Measurements from ENCODE around the gene HDAC10.

The HDAC10 gene

GRCh38 chr22:50258361-50259292 lies 7.6 kb upstream of the HDAC10 start:
- DNase-seq (ENCODE audit: extremely low spot score, insufficient read length, low read depth) (no peak), FAIRE-seq (no peak)

- no peak for FAIRE-seq
- no peak for DNase-seq (ENCODE audit: extremely low spot score, insufficient read length, low read depth)
These were observed 6.6 kb upstream of the HDAC10 start for GRCh38 chr22:50257451-50258360.

GRCh38 chr22:50257041-50257440 lies 6.0 kb upstream of the HDAC10 start:
- DNase-seq (ENCODE audit: extremely low spot score, insufficient read length, low read depth) = no peak
- FAIRE-seq = no peak

GRCh38 chr22:50256258-50256862 lies 5.3 kb upstream of the HDAC10 start:
- FAIRE-seq = no peak

GRCh38 chr22:50255607-50256006 lies 4.5 kb upstream of the HDAC10 start:
- no peak for FAIRE-seq

More at GRCh38 chr22:50256258-50256862, 5.3 kb upstream of the HDAC10 start:
- DNase-seq (ENCODE audit: extremely low spot score, insufficient read length, low read depth) = no peak

GRCh38 chr22:50255099-50255498 lies 4.0 kb upstream of the HDAC10 start:
- no peak for DNase-seq (ENCODE audit: extremely low spot score, insufficient read length, low read depth)
- FAIRE-seq = no peak

More at GRCh38 chr22:50255607-50256006, 4.5 kb upstream of the HDAC10 start:
- no peak for DNase-seq (ENCODE audit: extremely low spot score, insufficient read length, low read depth)

GRCh38 chr22:50253941-50254340 lies 2.9 kb upstream of the HDAC10 start:
- no peak for DNase-seq (ENCODE audit: extremely low spot score, insufficient read length, low read depth)
- FAIRE-seq = no peak

- FAIRE-seq (no peak), DNase-seq (ENCODE audit: extremely low spot score, insufficient read length, low read depth) (no peak)
These were observed 2.2 kb upstream of the HDAC10 start for GRCh38 chr22:50253046-50253915.

GRCh38 chr22:50252082-50253045 lies 1.3 kb upstream of the HDAC10 start:
- DNase-seq (ENCODE audit: extremely low spot score, insufficient read length, low read depth) = no peak
- peak; percentile 80 for FAIRE-seq

- no peak for FAIRE-seq
- DNase-seq (ENCODE audit: extremely low spot score, insufficient read length, low read depth) = no peak
These were observed 514 bp upstream of the HDAC10 start for GRCh38 chr22:50251477-50252081.

GRCh38 chr22:50250249-50250554 lies 863 bp downstream of the HDAC10 start:
- FAIRE-seq = no peak
- DNase-seq (ENCODE audit: extremely low spot score, insufficient read length, low read depth) = no peak

- FAIRE-seq = no peak
- no peak for DNase-seq (ENCODE audit: extremely low spot score, insufficient read length, low read depth)
These were observed 1.5 kb downstream of the HDAC10 start for GRCh38 chr22:50249341-50250248.

- no peak for FAIRE-seq
- no peak for DNase-seq (ENCODE audit: extremely low spot score, insufficient read length, low read depth)
These were observed 2.6 kb downstream of the HDAC10 start for GRCh38 chr22:50248196-50249081.

- FAIRE-seq (peak; percentile 85), DNase-seq (ENCODE audit: extremely low spot score, insufficient read length, low read depth) (no peak)
These were observed 3.3 kb downstream of the HDAC10 start for GRCh38 chr22:50247748-50248147.

- DNase-seq (ENCODE audit: extremely low spot score, insufficient read length, low read depth) = no peak
- no peak for FAIRE-seq
These were observed 4.6 kb downstream of the HDAC10 start for GRCh38 chr22:50246242-50247175.
